ENCODE results near the gene SUMO4. TPM values are rescaled to one million over a fixed set of nuclear protein-coding genes. Genes with fewer than 3 reads are reported as not detected.

The SUMO4 gene
- total and polyA plus RNA-seq, 2 donors (not counting 1 experiment from before 2014, with no cell fraction given): 0.18 to 11.5 TPM

DNA sequence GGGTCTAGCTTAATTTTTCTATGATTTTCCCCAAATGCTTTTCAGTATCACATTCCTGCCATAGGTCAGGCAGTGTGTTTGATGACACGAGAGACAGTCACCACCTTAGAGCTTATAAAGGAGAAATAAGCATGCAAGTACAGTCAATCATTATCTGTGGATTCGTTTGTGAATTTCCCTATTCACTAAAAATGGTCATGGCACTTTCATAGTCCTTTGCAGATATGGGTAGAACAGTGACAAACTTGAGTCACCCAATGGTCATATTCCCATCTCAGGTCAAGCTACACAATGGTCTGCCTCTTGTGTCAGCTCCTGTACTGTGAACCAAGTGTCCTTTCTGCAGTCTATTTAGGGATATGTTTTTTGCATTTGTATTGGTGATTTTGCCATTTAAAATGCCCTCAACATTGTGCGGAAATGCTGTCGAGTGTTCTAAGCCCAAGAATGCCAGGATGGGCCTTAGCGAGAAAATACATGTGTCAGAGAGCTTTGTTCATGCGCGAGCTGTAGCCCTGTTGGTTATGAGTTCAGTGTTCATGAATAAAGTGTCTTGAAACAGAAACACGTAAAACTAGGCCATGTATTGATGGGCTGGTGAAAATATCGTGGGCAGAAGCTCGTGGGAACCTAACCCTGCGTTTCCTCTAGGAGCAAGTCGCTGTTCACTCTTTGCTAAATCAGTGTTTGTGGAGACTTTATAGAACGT lies 19.8 kb downstream of the SUMO4 start:
- WGBS (ENCODE audit: insufficient coverage): 96% methylated on average over 10 of the region's 13 CpGs

DNA sequence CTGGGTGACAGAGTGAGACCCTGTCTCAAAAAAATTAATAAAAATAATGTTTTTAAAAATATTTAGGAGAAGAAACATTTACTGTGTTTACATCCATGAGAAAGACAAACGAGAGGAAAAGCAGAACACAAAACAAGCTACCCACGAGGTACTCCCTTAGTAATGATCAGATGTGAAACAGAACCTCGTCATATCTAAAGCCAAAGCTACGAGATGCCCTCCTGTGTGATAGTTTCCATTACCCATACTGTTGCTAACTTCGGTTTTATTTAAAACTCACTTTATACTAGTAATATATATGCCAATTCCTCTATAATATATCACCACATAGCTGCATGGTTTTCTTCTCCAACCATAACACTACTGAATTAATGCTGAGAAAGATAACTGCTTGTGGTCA lies 21.1 kb downstream of the SUMO4 start:
- no peaks in the 10 kb centered on the region for H3K9me3 ChIP-seq (ENCODE audit: control extremely low read depth in 1 of 3, control insufficient read depth in 2 of 3, insufficient read depth in 1 of 3, low read length in 2 of 3)
- intact Hi-C loops (cut with micrococcal nuclease): no loop called here
- H3K4me1 ChIP-seq (ENCODE audit: control insufficient read depth in 2 of 2, insufficient read depth in 2 of 2, low read length in 2 of 2): no peaks in the 10 kb centered on the region
- no peak overlapping the region for H2AFZ ChIP-seq (ENCODE audit: insufficient read depth, low read depth, low read length, poor library complexity, severe bottlenecking)
- DNase-seq (no peak), ATAC-seq (ENCODE audit: low read depth) (no peak)
- CTCF ChIA-PET: interaction anchor here (1.1 to 6.3 kb wide), 5 partner anchors 12 to 393 kb away, joined by 3 to 44 read pairs (median 4); no protein-coding TSS in a partner anchor
- H3K27ac Mint-ChIP-seq: no peak overlapping the region
- H3K4me3 ChIP-seq (ENCODE audit: control extremely low read depth in 1 of 5, extremely low read depth in 1 of 5, insufficient read depth in 1 of 5, low read depth in 2 of 5, low read length in 4 of 5): no peak overlapping the region
- H3K4me2 ChIP-seq (replicated peaks; ENCODE audit: low read depth, low read length, poor library complexity, severe bottlenecking): no peak overlapping the region
- no peak overlapping the region for H3K9ac ChIP-seq (ENCODE audit: low read length)
- TF ChIP-seq, protein P1, sequence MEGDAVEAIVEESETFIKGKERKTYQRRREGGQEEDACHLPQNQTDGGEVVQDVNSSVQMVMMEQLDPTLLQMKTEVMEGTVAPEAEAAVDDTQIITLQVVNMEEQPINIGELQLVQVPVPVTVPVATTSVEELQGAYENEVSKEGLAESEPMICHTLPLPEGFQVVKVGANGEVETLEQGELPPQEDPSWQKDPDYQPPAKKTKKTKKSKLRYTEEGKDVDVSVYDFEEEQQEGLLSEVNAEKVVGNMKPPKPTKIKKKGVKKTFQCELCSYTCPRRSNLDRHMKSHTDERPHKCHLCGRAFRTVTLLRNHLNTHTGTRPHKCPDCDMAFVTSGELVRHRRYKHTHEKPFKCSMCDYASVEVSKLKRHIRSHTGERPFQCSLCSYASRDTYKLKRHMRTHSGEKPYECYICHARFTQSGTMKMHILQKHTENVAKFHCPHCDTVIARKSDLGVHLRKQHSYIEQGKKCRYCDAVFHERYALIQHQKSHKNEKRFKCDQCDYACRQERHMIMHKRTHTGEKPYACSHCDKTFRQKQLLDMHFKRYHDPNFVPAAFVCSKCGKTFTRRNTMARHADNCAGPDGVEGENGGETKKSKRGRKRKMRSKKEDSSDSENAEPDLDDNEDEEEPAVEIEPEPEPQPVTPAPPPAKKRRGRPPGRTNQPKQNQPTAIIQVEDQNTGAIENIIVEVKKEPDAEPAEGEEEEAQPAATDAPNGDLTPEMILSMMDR (IDR thresholded peaks at IDR 0.05): no peak
- no peak for TF ChIP-seq EZH2 (IDR thresholded peaks at IDR 0.05; ENCODE audit: borderline replicate concordance, insufficient read depth, low read depth, low read length, poor library complexity, severe bottlenecking)
- no peaks in the 10 kb centered on the region for H3K27me3 Mint-ChIP-seq
- H3K36me3 ChIP-seq (replicated peaks in 1 of 2; ENCODE audit: control extremely low read depth in 1 of 2, control insufficient read depth in 1 of 2, extremely low read depth in 1 of 2, insufficient read depth in 2 of 2, low read length in 1 of 2): no peaks in the 10 kb centered on the region
- H3K79me2 ChIP-seq (ENCODE audit: control insufficient read depth, insufficient read depth, low read length): no peaks in the 10 kb centered on the region
- H3K4me1 Mint-ChIP-seq: no peaks in the 10 kb centered on the region
- no peaks in the 10 kb centered on the region for H3K27me3 ChIP-seq (replicated peaks in 1 of 4; ENCODE audit: control extremely low read depth in 1 of 4, control insufficient read depth in 3 of 4, insufficient read depth in 4 of 4, low read length in 3 of 4)
- H4K20me1 ChIP-seq (ENCODE audit: control insufficient read depth, insufficient read depth, low read length, poor library complexity, severe bottlenecking): no peaks in the 10 kb centered on the region
- WGBS (ENCODE audit: insufficient coverage): 80% methylated on average over 1 of the region's 5 CpGs
- H3K27ac ChIP-seq (ENCODE audit: low read length in 2 of 2): no peak overlapping the region
- peaks cover 2% of the 10 kb centered on the region for H3K9me3 Mint-ChIP-seq (ENCODE audit: insufficient read depth)
- H3K4me3 Mint-ChIP-seq: no peak overlapping the region
- POLR2A ChIA-PET: no interaction called here

More for the DNA sequence above, 19.8 kb downstream of the SUMO4 start:
- Histone ChIP-seq H3K4me1 (ENCODE audit: control insufficient read depth in 2 of 2, insufficient read depth in 2 of 2, low read length in 2 of 2) (no peaks in the 10 kb centered on the region), H3K27ac (ENCODE audit: low read length in 2 of 2) (no peak overlapping the region), H3K4me2 (replicated peaks; ENCODE audit: low read depth, low read length, poor library complexity, severe bottlenecking) (no peak overlapping the region), H2AFZ (ENCODE audit: insufficient read depth, low read depth, low read length, poor library complexity, severe bottlenecking) (no peak overlapping the region), H4K20me1 (ENCODE audit: control insufficient read depth, insufficient read depth, low read length, poor library complexity, severe bottlenecking) (no peaks in the 10 kb centered on the region), H3K9ac (ENCODE audit: low read length) (no peak overlapping the region), H3K9me3 (ENCODE audit: control extremely low read depth in 1 of 3, control insufficient read depth in 2 of 3, insufficient read depth in 1 of 3, low read length in 2 of 3) (no peaks in the 10 kb centered on the region), H3K4me3 (ENCODE audit: control extremely low read depth in 1 of 5, extremely low read depth in 1 of 5, insufficient read depth in 1 of 5, low read depth in 2 of 5, low read length in 4 of 5) (no peak overlapping the region), H3K27me3 (replicated peaks in 1 of 4; ENCODE audit: control extremely low read depth in 1 of 4, control insufficient read depth in 3 of 4, insufficient read depth in 4 of 4, low read length in 3 of 4) (no peaks in the 10 kb centered on the region), H3K36me3 (replicated peaks in 1 of 2; ENCODE audit: control extremely low read depth in 1 of 2, control insufficient read depth in 1 of 2, extremely low read depth in 1 of 2, insufficient read depth in 2 of 2, low read length in 1 of 2) (no peaks in the 10 kb centered on the region), H3K79me2 (ENCODE audit: control insufficient read depth, insufficient read depth, low read length) (no peaks in the 10 kb centered on the region)
- intact Hi-C loops (cut with micrococcal nuclease): loop anchor here (5.0 kb wide), 1 partner anchor 338 kb away; no protein-coding TSS in a partner anchor
- no peak for DNase-seq
- Mint-ChIP-seq H3K4me1 (no peaks in the 10 kb centered on the region), H3K4me3 (no peak overlapping the region), H3K27me3 (no peaks in the 10 kb centered on the region), H3K27ac (no peak overlapping the region), H3K9me3 (ENCODE audit: insufficient read depth) (peaks cover 2% of the 10 kb centered on the region)
- ChIA-PET CTCF (interaction anchor here (1.1 to 6.3 kb wide), 4 partner anchors 13 to 391 kb away, joined by 3 to 44 read pairs (median 4); no protein-coding TSS in a partner anchor), POLR2A (interaction anchor here (0.8 kb wide), 1 partner anchor 55 kb away, joined by 4 read pairs; no protein-coding TSS in a partner anchor)
- ATAC-seq (ENCODE audit: low read depth): no peak
- TF ChIP-seq, protein P1 (IDR thresholded peaks at IDR 0.05): no peak
- TF ChIP-seq EZH2 (IDR thresholded peaks at IDR 0.05; ENCODE audit: borderline replicate concordance, insufficient read depth, low read depth, low read length, poor library complexity, severe bottlenecking): no peak
